ENCODE measurements around the gene ZNF444. TPM values are rescaled to one million over a fixed set of nuclear protein-coding genes. Genes with fewer than 3 reads are reported as not detected.
"Not testable (repeated sequence)": the region's sequence is repeated elsewhere in the genome, so short reads cannot be mapped to it uniquely, and the experiment has no call there.

The ZNF444 gene
- total and polyA plus RNA-seq, 7 experiments from 2014 or later, result 15.9 to 49.6 (median 35.3) TPM

- intact Hi-C loops (cut with micrococcal nuclease), result no loop called here
- Mint-ChIP-seq H3K27me3 (no peaks in the 10 kb centered on the region), H3K9me3 (peaks cover 0 to 11% (median 0%) of the 10 kb centered on the region in 11 donors), H3K27ac (no peak overlapping the region), H3K4me3 (no peak overlapping the region), H3K36me3 (peaks cover 0 to 32% (median 13%) of the 10 kb centered on the region in 5 donors), H3K4me1 (peaks cover 0 to 19% (median 8%) of the 10 kb centered on the region in 7 donors)
- no peak overlapping the region for H3K27ac ChIP-seq (ENCODE audit: low read depth, low read length)
- ATAC-seq (no peak), DNase-seq (no peak)
- H3K9me3 ChIP-seq (ENCODE audit: control insufficient read depth in 2 of 3, low read length in 3 of 3), result no peaks in the 10 kb centered on the region
- no peak overlapping the region for H3K4me3 ChIP-seq (ENCODE audit: low read length)
- no peaks in the 10 kb centered on the region for H3K27me3 ChIP-seq (ENCODE audit: control insufficient read depth in 2 of 2, insufficient read depth in 2 of 2, low read length in 2 of 2)
- ChIA-PET POLR2A (no interaction called here), CTCF (no interaction called here)
- H3K36me3 ChIP-seq (ENCODE audit: control insufficient read depth in 2 of 3, insufficient read depth in 3 of 3, low read length in 3 of 3), result peaks cover 0 to 53% (median 0%) of the 10 kb centered on the region in 3 experiments
- H3K4me1 ChIP-seq (ENCODE audit: control insufficient read depth in 2 of 2, insufficient read depth in 2 of 2, low read length in 2 of 2), result no peaks in the 10 kb centered on the region
Observed at GRCh38 chr19:56097306-56097705, 43.8 kb upstream of the ZNF444 start.

DNA sequence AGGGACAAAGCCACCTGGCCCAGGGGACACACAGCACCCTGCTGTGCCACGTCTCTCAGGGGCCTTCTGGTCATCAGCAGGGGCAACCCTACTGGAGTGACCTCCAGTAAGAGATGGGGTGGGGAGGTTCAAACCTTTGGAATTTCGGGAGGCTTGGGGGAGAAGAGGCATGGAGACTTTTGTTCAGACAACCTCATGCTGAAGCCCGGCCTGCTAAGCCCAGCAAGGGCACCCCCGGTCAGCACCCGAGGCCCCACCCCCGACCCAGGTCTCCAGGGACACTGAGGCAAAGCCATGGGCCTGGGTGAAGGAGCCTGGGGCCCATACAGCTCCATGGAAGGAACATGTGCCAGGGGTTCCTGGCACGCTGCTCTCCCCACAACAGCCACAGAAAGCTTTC is 43.3 kb upstream of the ZNF444 start:
- Histone ChIP-seq H3K27me3 (ENCODE audit: control insufficient read depth in 2 of 2, insufficient read depth in 2 of 2, low read length in 2 of 2) (no peaks in the 10 kb centered on the region), H3K9me3 (ENCODE audit: control insufficient read depth in 2 of 3, low read length in 3 of 3) (no peaks in the 10 kb centered on the region), H3K36me3 (ENCODE audit: control insufficient read depth in 2 of 3, insufficient read depth in 3 of 3, low read length in 3 of 3) (peaks cover 0 to 57% (median 0%) of the 10 kb centered on the region in 3 experiments), H3K27ac (ENCODE audit: low read depth, low read length) (no peak overlapping the region), H3K4me3 (ENCODE audit: low read length) (no peak overlapping the region), H3K4me1 (ENCODE audit: control insufficient read depth in 2 of 2, insufficient read depth in 2 of 2, low read length in 2 of 2) (no peaks in the 10 kb centered on the region)
- POLR2A ChIA-PET, result no interaction called here
- CTCF ChIA-PET, result no interaction called here
- H3K36me3 Mint-ChIP-seq, result peaks cover 0 to 29% (median 11%) of the 10 kb centered on the region in 5 donors
- no peak overlapping the region for H3K4me3 Mint-ChIP-seq
- H3K4me1 Mint-ChIP-seq, result peaks cover 0 to 15% (median 7%) of the 10 kb centered on the region in 7 donors
- H3K27ac Mint-ChIP-seq, result no peak overlapping the region
- ATAC-seq (no peak), DNase-seq (no peak)
- intact Hi-C loops (cut with micrococcal nuclease), result no loop called here
- no peaks in the 10 kb centered on the region for H3K27me3 Mint-ChIP-seq
- peaks cover 0 to 8% (median 0%) of the 10 kb centered on the region in 11 donors for H3K9me3 Mint-ChIP-seq

DNA sequence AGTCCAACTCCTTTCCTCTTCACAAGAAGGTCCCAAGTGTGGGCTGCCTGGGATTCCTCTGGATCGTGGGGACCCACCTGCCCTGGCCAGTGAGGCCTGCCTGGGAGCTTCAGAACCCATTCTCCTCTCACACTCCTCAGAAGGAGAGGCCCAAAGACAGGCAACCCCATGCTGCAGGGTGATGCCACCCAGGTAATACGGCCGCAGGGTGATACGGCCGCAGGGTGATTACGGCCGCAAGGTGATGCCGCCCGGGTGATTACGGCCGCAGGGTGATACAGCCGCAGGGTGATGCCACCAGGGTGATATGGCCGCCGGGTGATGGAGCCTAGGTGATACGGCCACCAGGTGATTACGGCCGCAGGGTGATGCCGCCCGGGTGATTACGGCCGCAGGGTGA is 42.9 kb upstream of the ZNF444 start:
- H3K4me3 ChIP-seq (ENCODE audit: low read length); H3K4me1 ChIP-seq (ENCODE audit: control insufficient read depth in 2 of 2, insufficient read depth in 2 of 2, low read length in 2 of 2); H3K27ac Mint-ChIP-seq; POLR2A ChIA-PET; H3K9me3 Mint-ChIP-seq; H3K27me3 Mint-ChIP-seq; H3K9me3 ChIP-seq (ENCODE audit: control insufficient read depth in 2 of 3, low read length in 3 of 3); H3K27ac ChIP-seq (ENCODE audit: low read depth, low read length); intact Hi-C loops (cut with micrococcal nuclease); ATAC-seq; DNase-seq; CTCF ChIA-PET; H3K27me3 ChIP-seq (ENCODE audit: control insufficient read depth in 2 of 2, insufficient read depth in 2 of 2, low read length in 2 of 2); H3K4me3 Mint-ChIP-seq: not testable (repeated sequence)
- peaks cover 0 to 10% (median 6%) of the 10 kb centered on the region in 7 donors for H3K4me1 Mint-ChIP-seq
- H3K36me3 ChIP-seq (ENCODE audit: control insufficient read depth in 2 of 3, insufficient read depth in 3 of 3, low read length in 3 of 3), result peaks cover 0 to 62% (median 0%) of the 10 kb centered on the region in 3 experiments
- H3K36me3 Mint-ChIP-seq, result peaks cover 0 to 24% (median 8%) of the 10 kb centered on the region in 5 donors

GRCh38 chr19:56098731-56099568 is 42.1 kb upstream of the ZNF444 start:
- Mint-ChIP-seq H3K9me3 (peaks cover 0 to 2% (median 0%) of the 10 kb centered on the region in 11 donors), H3K27me3 (no peaks in the 10 kb centered on the region), H3K4me3 (no peak overlapping the region), H3K36me3 (peaks cover 0 to 18% (median 3%) of the 10 kb centered on the region in 5 donors), H3K27ac (no peak overlapping the region), H3K4me1 (peaks cover 0 to 8% (median 3%) of the 10 kb centered on the region in 7 donors)
- Histone ChIP-seq H3K4me3 (ENCODE audit: low read length) (no peak overlapping the region), H3K27ac (ENCODE audit: low read depth, low read length) (no peak overlapping the region), H3K36me3 (ENCODE audit: control insufficient read depth in 2 of 3, insufficient read depth in 3 of 3, low read length in 3 of 3) (peaks cover 0 to 64% (median 0%) of the 10 kb centered on the region in 3 experiments), H3K9me3 (ENCODE audit: control insufficient read depth in 2 of 3, low read length in 3 of 3) (no peaks in the 10 kb centered on the region), H3K4me1 (ENCODE audit: control insufficient read depth in 2 of 2, insufficient read depth in 2 of 2, low read length in 2 of 2) (no peaks in the 10 kb centered on the region), H3K27me3 (ENCODE audit: control insufficient read depth in 2 of 2, insufficient read depth in 2 of 2, low read length in 2 of 2) (no peaks in the 10 kb centered on the region)
- intact Hi-C loops (cut with micrococcal nuclease), result no loop called here
- ChIA-PET POLR2A (no interaction called here), CTCF (no interaction called here)
- ATAC-seq (no peak), DNase-seq (no peak)

DNA sequence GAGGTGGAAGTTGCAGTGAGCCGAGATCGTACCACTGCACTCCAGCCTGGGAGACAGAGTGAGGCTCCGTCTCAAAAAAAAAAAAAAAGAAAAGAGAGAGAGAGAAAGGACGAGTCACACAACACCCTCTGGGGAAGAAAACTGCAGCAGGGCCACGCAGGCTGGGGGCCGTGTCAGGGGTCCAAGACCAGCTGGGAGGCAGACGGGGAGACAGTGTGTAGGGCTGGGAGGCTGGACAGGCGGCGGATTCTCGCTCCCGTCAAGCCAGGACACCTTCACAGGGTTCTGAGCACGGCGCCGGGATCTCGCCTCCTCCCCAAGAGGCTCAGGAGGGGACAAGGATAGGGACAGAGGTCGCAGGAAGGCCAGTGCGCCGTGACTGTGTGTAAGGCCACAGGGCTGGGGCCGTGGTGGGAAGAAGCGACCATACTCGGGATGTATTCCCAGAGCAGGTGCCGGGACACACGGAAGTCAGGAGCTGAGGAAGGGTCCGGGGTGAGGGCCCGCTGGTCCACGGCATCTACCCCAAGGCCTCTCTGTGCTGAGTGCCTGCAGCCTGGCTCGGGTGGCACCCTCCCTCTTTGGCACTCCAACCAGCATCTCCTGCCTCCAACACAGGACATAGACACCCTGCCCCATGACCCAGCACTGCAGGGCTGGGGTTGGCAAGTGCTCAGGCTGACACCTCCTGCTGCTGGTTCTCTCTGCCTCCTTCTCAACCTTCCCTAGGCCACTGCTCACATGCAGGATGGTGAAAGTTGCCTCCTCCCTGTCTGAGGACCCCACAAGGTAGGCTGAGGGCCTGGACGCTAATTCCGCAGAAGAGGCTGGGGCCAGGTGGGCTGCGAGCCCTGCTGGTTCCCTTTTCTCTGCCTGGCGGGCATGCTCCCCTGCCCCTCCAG is 41.2 kb upstream of the ZNF444 start:
- intact Hi-C loops (cut with micrococcal nuclease), result no loop called here
- ChIA-PET CTCF (no interaction called here), POLR2A (no interaction called here)
- H3K27me3 ChIP-seq (ENCODE audit: control insufficient read depth in 2 of 2, insufficient read depth in 2 of 2, low read length in 2 of 2), result no peaks in the 10 kb centered on the region
- Mint-ChIP-seq H3K4me3 (no peak overlapping the region), H3K27ac (no peak overlapping the region), H3K9me3 (peaks cover 0 to 2% (median 0%) of the 10 kb centered on the region in 11 donors), H3K27me3 (no peaks in the 10 kb centered on the region), H3K36me3 (peaks cover 0 to 14% (median 0%) of the 10 kb centered on the region in 5 donors), H3K4me1 (peaks cover 0 to 8% (median 4%) of the 10 kb centered on the region in 7 donors)
- H3K27ac ChIP-seq (ENCODE audit: low read depth, low read length), result no peak overlapping the region
- no peaks in the 10 kb centered on the region for H3K9me3 ChIP-seq (ENCODE audit: control insufficient read depth in 2 of 3, low read length in 3 of 3)
- H3K36me3 ChIP-seq (ENCODE audit: control insufficient read depth in 2 of 3, insufficient read depth in 3 of 3, low read length in 3 of 3), result peaks cover 0 to 64% (median 0%) of the 10 kb centered on the region in 3 experiments
- ATAC-seq (peak; percentile 7), DNase-seq (no peak)
- no peak overlapping the region for H3K4me3 ChIP-seq (ENCODE audit: low read length)
- H3K4me1 ChIP-seq (ENCODE audit: control insufficient read depth in 2 of 2, insufficient read depth in 2 of 2, low read length in 2 of 2), result no peaks in the 10 kb centered on the region

- POLR2A ChIA-PET, result no interaction called here
Observed at GRCh38 chr19:56101095-56101494, 40.0 kb upstream of the ZNF444 start.

More at GRCh38 chr19:56101095-56101494, 40.0 kb upstream of the ZNF444 start:
- Histone ChIP-seq H3K36me3 (ENCODE audit: control insufficient read depth in 2 of 3, insufficient read depth in 3 of 3, low read length in 3 of 3) (peaks cover 0 to 61% (median 0%) of the 10 kb centered on the region in 3 experiments), H3K27ac (ENCODE audit: low read depth, low read length) (no peak overlapping the region), H3K4me3 (ENCODE audit: low read length) (no peak overlapping the region), H3K27me3 (ENCODE audit: control insufficient read depth in 2 of 2, insufficient read depth in 2 of 2, low read length in 2 of 2) (no peaks in the 10 kb centered on the region), H3K9me3 (ENCODE audit: control insufficient read depth in 2 of 3, low read length in 3 of 3) (no peaks in the 10 kb centered on the region), H3K4me1 (ENCODE audit: control insufficient read depth in 2 of 2, insufficient read depth in 2 of 2, low read length in 2 of 2) (peaks cover 0 to 5% of the 10 kb centered on the region in 2 donors)
- Mint-ChIP-seq H3K36me3 (peaks cover 0 to 9% (median 0%) of the 10 kb centered on the region in 5 donors), H3K9me3 (no peaks in the 10 kb centered on the region), H3K4me3 (no peak overlapping the region), H3K4me1 (peaks cover 9 to 18% (median 15%) of the 10 kb centered on the region in 7 donors), H3K27me3 (no peaks in the 10 kb centered on the region), H3K27ac (no peak overlapping the region)
- intact Hi-C loops (cut with micrococcal nuclease), result no loop called here
- CTCF ChIA-PET, result no interaction called here
- no peak for DNase-seq
- no peak for ATAC-seq

Data from naive thymus-derived CD4-positive, alpha-beta T cell (primary cell).